GM23248 (cell line): ENCODE data around the gene SMS. TPM values are rescaled to one million over a fixed set of nuclear protein-coding genes. Genes with fewer than 3 reads are reported as not detected.

Experiments used
- DNase-seq: peaks from one replicate; pipeline ENCODE4 v3.0.0-alpha.2; 2015
- H2AFZ ChIP-seq: fragments of 200-600 bp; sonication (generic); 2 replicates; pipeline ENCODE4 v1.6.1; 2016; ENCODE audit warnings: antibody characterized with exemption
- H3F3A ChIP-seq: fragments of 200-600 bp; sonication (generic); 2 replicates; pipeline ENCODE4 v1.6.1; 2016; ENCODE audit warnings: mild to moderate bottlenecking, antibody characterized with exemption, mixed run types; ENCODE audit not compliant: insufficient read depth
- H3K27ac ChIP-seq: fragments of 200-600 bp; sonication (generic); 2 replicates; pipeline ENCODE4 v1.5.1; 2016; ENCODE audit warnings: mild to moderate bottlenecking
- H3K27me3 ChIP-seq: fragments of 200-600 bp; sonication (generic); replicated peaks from 2 replicates; pipeline ENCODE4 v1.6.1; 2016; ENCODE audit warnings: mild to moderate bottlenecking; ENCODE audit not compliant: insufficient read depth
- H3K36me3 ChIP-seq: fragments of 200-600 bp; sonication (generic); 2 replicates; pipeline ENCODE4 v1.6.1; 2016; ENCODE audit warnings: low read depth, mild to moderate bottlenecking
- H3K4me1 ChIP-seq: fragments of 200-600 bp; sonication (generic); 2 replicates; pipeline ENCODE4 v1.6.1; 2016; ENCODE audit warnings: mild to moderate bottlenecking; ENCODE audit not compliant: insufficient read depth
- H3K4me2 ChIP-seq: fragments of 200-600 bp; sonication (generic); one replicate; pipeline ENCODE4 v1.6.1; 2016; ENCODE audit warnings: mild to moderate bottlenecking; ENCODE audit not compliant: unreplicated experiment
- H3K4me3 ChIP-seq: fragments of 200-600 bp; sonication (generic); 2 replicates; pipeline ENCODE4 v1.5.1; 2016; ENCODE audit warnings: mild to moderate bottlenecking
- H3K79me2 ChIP-seq: fragments of 200-600 bp; sonication (generic); 2 replicates; pipeline ENCODE4 v1.6.1; 2016; ENCODE audit warnings: mild to moderate bottlenecking; ENCODE audit not compliant: insufficient read depth
- H3K9ac ChIP-seq: fragments of 200-600 bp; sonication (generic); 2 replicates; pipeline ENCODE4 v1.6.1; 2016; ENCODE audit warnings: mild to moderate bottlenecking
- H3K9me2 ChIP-seq: fragments of 200-600 bp; sonication (generic); 2 replicates; pipeline ENCODE4 v1.6.1; 2016; ENCODE audit warnings: mixed run types, mild to moderate bottlenecking, moderate library complexity; ENCODE audit not compliant: insufficient read depth
- H3K9me3 ChIP-seq: fragments of 200-600 bp; sonication (generic); one replicate; pipeline ENCODE4 v1.6.1; 2017; ENCODE audit warnings: low read depth
- H4K20me1 ChIP-seq: fragments of 200-600 bp; sonication (generic); 2 replicates; pipeline ENCODE4 v1.6.0; 2016; ENCODE audit not compliant: insufficient read depth
- EZH2 ChIP-seq: fragments of 200-600 bp; sonication (generic); IDR thresholded peaks from 2 replicates; pipeline ENCODE4 v1.6.1; 2018; ENCODE audit warnings: antibody characterized with exemption, mild to moderate bottlenecking; ENCODE audit not compliant: insufficient read depth, poor library complexity, severe bottlenecking
- EZH2phosphoT487 ChIP-seq: fragments of 200-600 bp; sonication (generic); IDR thresholded peaks from 2 replicates; pipeline ENCODE4 v1.6.1; 2018; ENCODE audit warnings: antibody characterized with exemption, moderate library complexity, mild to moderate bottlenecking, low read depth; ENCODE audit not compliant: insufficient read depth
- WGBS, 2 experiments: methylation state at CpG; one replicate each; pipeline ENCODE4 v1.1.6; 2015 to 2017; ENCODE audit warnings: low lambda C conversion rate in 2 of 2, low coverage in 1 of 2; ENCODE audit errors: missing lambda C conversion rate in 2 of 2; 5-methylcytosine and 5-hydroxymethylcytosine counted together
- in situ Hi-C: fragments of 300-500 bp; cut with MboI; formaldehyde crosslinking; loops from 2 replicates; pipeline ENCODE4 v1.15.0; 2020
- polyA plus RNA-seq: library from polyadenylated mRNA; unstranded; fragments of >200 nt; fragmentation: Nextera tagmentation; extraction: Ambion mirVana; gene quantifications from 2 replicates; pipeline ENCODE4 v1.2.1, GENCODE V29; 2016
- total RNA-seq: library from RNA; depleted of rRNA; stranded (reverse); fragments of >200 nt; shearing (Covaris generic); gene quantifications from 2 replicates; pipeline ENCODE4 v1.2.3, GENCODE V29; 2014

Gene SMS
- total and polyA plus RNA-seq, 2 experiments from 2014 or later = 156 to 162 TPM

- Histone ChIP-seq H3K9me3 (no peaks in the 10 kb centered on the region), H3K4me1 (no peaks in the 10 kb centered on the region), H3K4me3 (no peak overlapping the region), H3F3A (no peaks in the 10 kb centered on the region), H3K9ac (no peak overlapping the region), H2AFZ (no peak overlapping the region), H3K9me2 (no peaks in the 10 kb centered on the region), H3K4me2 (no peak overlapping the region), H3K27me3 (no peaks in the 10 kb centered on the region), H3K79me2 (no peaks in the 10 kb centered on the region), H4K20me1 (no peaks in the 10 kb centered on the region), H3K27ac (no peak overlapping the region), H3K36me3 (no peaks in the 10 kb centered on the region)
- in situ Hi-C loops = no loop called here
- DNase-seq = no peak
- 71 to 82% methylated on average over 2 of the region's 2 CpGs for WGBS, 2 experiments
- TF ChIP-seq EZH2phosphoT487 = no peak
- no peak for TF ChIP-seq EZH2
These were observed 96.7 kb downstream of the SMS start for GRCh38 chrX:22037225-22037624.

- TF ChIP-seq EZH2 (no peak), EZH2phosphoT487 (no peak)
- in situ Hi-C loops = no loop called here
- no peak overlapping the region for H3K4me3 ChIP-seq
- no peaks in the 10 kb centered on the region for H3K27me3 ChIP-seq
- H2AFZ ChIP-seq = no peak overlapping the region
- H3K9me2 ChIP-seq = no peaks in the 10 kb centered on the region
- H3K79me2 ChIP-seq = no peaks in the 10 kb centered on the region
- 92 to 94% methylated on average over 11 to 13 of the region's 13 CpGs for WGBS, 2 experiments
- no peaks in the 10 kb centered on the region for H4K20me1 ChIP-seq
- no peaks in the 10 kb centered on the region for H3K36me3 ChIP-seq
- no peak for DNase-seq
- no peaks in the 10 kb centered on the region for H3K9me3 ChIP-seq
- H3F3A ChIP-seq = no peaks in the 10 kb centered on the region
- H3K27ac ChIP-seq = no peak overlapping the region
- H3K4me2 ChIP-seq = no peak overlapping the region
- H3K9ac ChIP-seq = no peak overlapping the region
- H3K4me1 ChIP-seq = no peaks in the 10 kb centered on the region
These were observed 97.5 kb downstream of the SMS start for GRCh38 chrX:22037911-22038537.

GRCh38 chrX:22039541-22039940 is 99.0 kb downstream of the SMS start:
- Histone ChIP-seq H4K20me1 (no peaks in the 10 kb centered on the region), H2AFZ (no peak overlapping the region), H3K9me2 (no peaks in the 10 kb centered on the region), H3K36me3 (no peaks in the 10 kb centered on the region), H3K4me1 (no peaks in the 10 kb centered on the region), H3K27ac (no peak overlapping the region), H3K9ac (no peak overlapping the region), H3K27me3 (no peaks in the 10 kb centered on the region), H3K4me3 (no peak overlapping the region), H3K79me2 (no peaks in the 10 kb centered on the region), H3F3A (no peaks in the 10 kb centered on the region), H3K4me2 (no peak overlapping the region), H3K9me3 (no peaks in the 10 kb centered on the region)
- WGBS, 2 experiments = 95 to 98% methylated on average over 4 of the region's 6 CpGs
- in situ Hi-C loops = no loop called here
- TF ChIP-seq EZH2phosphoT487 (no peak), EZH2 (no peak)
- no peak for DNase-seq

GRCh38 chrX:22040184-22040583 is 99.7 kb downstream of the SMS start:
- no peak overlapping the region for H3K9ac ChIP-seq
- no peak for TF ChIP-seq EZH2phosphoT487
- no peak for TF ChIP-seq EZH2
- H2AFZ ChIP-seq = no peak overlapping the region
- H4K20me1 ChIP-seq = no peaks in the 10 kb centered on the region
- no peaks in the 10 kb centered on the region for H3K9me2 ChIP-seq
- in situ Hi-C loops = no loop called here
- H3K4me2 ChIP-seq = no peak overlapping the region
- no peaks in the 10 kb centered on the region for H3K79me2 ChIP-seq
- no peak overlapping the region for H3K4me3 ChIP-seq
- 64% methylated on average over 2 of the region's 2 CpGs for WGBS, 2 experiments
- no peak for DNase-seq
- H3K9me3 ChIP-seq = no peaks in the 10 kb centered on the region
- H3K36me3 ChIP-seq = no peaks in the 10 kb centered on the region
- H3K27me3 ChIP-seq = no peaks in the 10 kb centered on the region
- H3K4me1 ChIP-seq = no peaks in the 10 kb centered on the region
- H3F3A ChIP-seq = no peaks in the 10 kb centered on the region
- no peak overlapping the region for H3K27ac ChIP-seq
